Measurements from ENCODE around the gene PIK3CB.

GRCh38 chr3:138867996-138868395 lies 33.3 kb upstream of the PIK3CB start:
- TF ChIP-seq EZH2phosphoT487 (IDR thresholded peaks at IDR 0.05; ENCODE audit: low read length) (no peak), CTCF (IDR thresholded peaks at IDR 0.05; ENCODE audit: low read length) (no peak)
